Erythroblast (primary cell): ENCODE measurements around the gene MPPED2.

Experiments used
- GATA1 ChIP-seq: IDR thresholded peaks from 2 replicates; pipeline ENCODE4 v1.6.1; 2011; ENCODE audit warnings: low read depth, mild to moderate bottlenecking, control low read depth, low read length, moderate library complexity
- POLR2A ChIP-seq: IDR thresholded peaks from 2 replicates; pipeline ENCODE4 v1.6.1; 2011; ENCODE audit warnings: mild to moderate bottlenecking, low read length

DNA sequence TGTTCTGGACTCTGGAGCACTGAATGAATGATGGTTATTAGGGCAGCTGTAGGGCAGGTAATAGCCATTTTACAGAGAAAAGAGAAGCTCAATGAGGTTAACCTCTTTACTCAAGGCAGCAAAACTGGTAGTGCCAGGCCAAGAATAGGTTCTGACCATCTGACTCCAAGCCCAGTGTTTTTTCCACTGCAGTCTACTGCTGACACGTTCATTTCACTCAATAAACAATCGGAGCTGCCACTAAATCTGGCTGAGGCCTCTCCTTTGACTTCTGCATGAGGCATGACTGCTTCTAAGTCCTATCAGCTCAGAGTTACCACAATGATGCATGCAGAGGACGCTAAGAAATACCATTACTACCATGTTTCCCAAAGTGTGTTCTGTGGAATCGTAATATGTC, 145.6 kb downstream of the MPPED2 start:
- TF ChIP-seq POLR2A: no peak
- TF ChIP-seq GATA1: no peak
